HEK293 (cell line): Measurements from ENCODE around the gene MAPK11.
A peak's percentile ranks its signal among the peaks of the same experiment; 100 is the strongest.

Experiments
- CTCF ChIA-PET: fragments of 350-600 bp; formaldehyde crosslinking; extraction: SDS; loops from one replicate; lab custom pipeline; 2021; ENCODE audit warnings: antibody characterized with exemption; lab: Yijun Ruan, JAX
- POLR2A ChIA-PET: fragments of 300-600 bp; formaldehyde crosslinking; extraction: SDS; loops from one replicate; lab custom pipeline; 2020; ENCODE audit warnings: antibody characterized with exemption, inconsistent platforms; lab: Yijun Ruan, JAX
- H3K27ac ChIP-seq: fragments of 200-500 bp; sonication (Bioruptor generic); 2 replicates; pipeline ENCODE4 v1.5.1; 2014; ENCODE audit warnings: low read depth, low read length, control low read depth, inconsistent platforms; ENCODE audit errors: extremely low read depth
- H3K36me3 ChIP-seq, 2 experiments: fragments of 200-500 bp in 1 of 2; sonication (Bioruptor generic) in 1 of 2; 1 replicate in 1 of 2; 2 replicates in 1 of 2; pipeline ENCODE4 v1.5.1; 2014 to 2017; ENCODE audit warnings: inconsistent platforms in 2 of 2, low read length in 2 of 2; ENCODE audit not compliant: control insufficient read depth in 2 of 2, insufficient read depth in 1 of 2
- H3K4me1 ChIP-seq: fragments of 200-500 bp; sonication (Bioruptor generic); 2 replicates; pipeline ENCODE4 v1.5.1; 2014; ENCODE audit warnings: mild to moderate bottlenecking, low read length, inconsistent platforms; ENCODE audit not compliant: control insufficient read depth, insufficient read depth
- H3K4me3 ChIP-seq: 2 replicates; pipeline ENCODE4 v1.5.1; 2011; ENCODE audit warnings: low read depth, mild to moderate bottlenecking, control low read depth, low read length, moderate library complexity
- H3K9me3 ChIP-seq: fragments of 200-500 bp; sonication (Bioruptor generic); 2 replicates; pipeline ENCODE4 v1.5.1; 2014; ENCODE audit warnings: low read depth, low read length, inconsistent platforms; ENCODE audit not compliant: control insufficient read depth, insufficient read depth
- FEZF1 ChIP-seq: fragments of 450-650 bp; formaldehyde crosslinking; IDR thresholded peaks from 2 replicates; pipeline ENCODE4 v1.5.1; 2016; ENCODE audit warnings: missing biosample characterization, missing genetic modification characterization
- GLI4 ChIP-seq: fragments of 450-650 bp; formaldehyde crosslinking; IDR thresholded peaks from 2 replicates; pipeline ENCODE4 v1.5.1; 2016; ENCODE audit warnings: missing biosample characterization, missing genetic modification characterization
- GLIS2 ChIP-seq: fragments of 450-650 bp; formaldehyde crosslinking; IDR thresholded peaks from 2 replicates; pipeline ENCODE4 v1.5.1; 2016; ENCODE audit warnings: missing biosample characterization, missing genetic modification characterization
- KLF1 ChIP-seq: fragments of 450-650 bp; formaldehyde crosslinking; IDR thresholded peaks from 2 replicates; pipeline ENCODE4 v1.5.1; 2016; ENCODE audit warnings: missing biosample characterization, missing genetic modification characterization
- OSR2 ChIP-seq: fragments of 450-650 bp; formaldehyde crosslinking; IDR thresholded peaks from 2 replicates; pipeline ENCODE4 v1.5.1; 2016; ENCODE audit warnings: missing biosample characterization, missing genetic modification characterization
- OVOL3 ChIP-seq: fragments of 450-650 bp; formaldehyde crosslinking; IDR thresholded peaks from 2 replicates; pipeline ENCODE4 v1.5.1; 2016; ENCODE audit warnings: missing biosample characterization, missing genetic modification characterization
- PRDM1 ChIP-seq: fragments of 450-650 bp; formaldehyde crosslinking; IDR thresholded peaks from 2 replicates; pipeline ENCODE4; 2016; ENCODE audit warnings: missing biosample characterization, missing genetic modification characterization
- SP2 ChIP-seq: fragments of 450-650 bp; formaldehyde crosslinking; IDR thresholded peaks from 2 replicates; pipeline ENCODE4 v1.5.1; 2016; ENCODE audit warnings: missing biosample characterization, missing genetic modification characterization
- ZBTB1 ChIP-seq: fragments of 450-650 bp; formaldehyde crosslinking; IDR thresholded peaks from 2 replicates; pipeline ENCODE4 v1.5.1; 2016; ENCODE audit warnings: missing biosample characterization, missing genetic modification characterization
- ZBTB20 ChIP-seq: fragments of 450-650 bp; formaldehyde crosslinking; IDR thresholded peaks from 2 replicates; pipeline ENCODE4 v1.5.1; 2016; ENCODE audit warnings: missing biosample characterization, missing genetic modification characterization
- ZFHX2 ChIP-seq: fragments of 450-650 bp; formaldehyde crosslinking; conservative IDR thresholded peaks from 2 replicates; pipeline ENCODE4 v1.5.1; 2016; ENCODE audit warnings: missing biosample characterization, missing genetic modification characterization
- ZNF114 ChIP-seq: fragments of 450-650 bp; formaldehyde crosslinking; IDR thresholded peaks from 2 replicates; pipeline ENCODE4 v1.5.0; 2017; ENCODE audit warnings: missing biosample characterization, missing genetic modification characterization
- ZNF121 ChIP-seq: fragments of 450-650 bp; formaldehyde crosslinking; IDR thresholded peaks from 2 replicates; pipeline ENCODE4 v1.5.1; 2016; ENCODE audit warnings: missing biosample characterization, missing genetic modification characterization
- ZNF169 ChIP-seq: fragments of 450-650 bp; formaldehyde crosslinking; IDR thresholded peaks from 2 replicates; pipeline ENCODE4 v1.5.1; 2016; ENCODE audit warnings: missing biosample characterization, missing genetic modification characterization
- ZNF175 ChIP-seq: fragments of 450-650 bp; formaldehyde crosslinking; IDR thresholded peaks from 2 replicates; pipeline ENCODE4 v1.5.1; 2016; ENCODE audit warnings: missing biosample characterization, missing genetic modification characterization
- ZNF341 ChIP-seq: fragments of 450-650 bp; formaldehyde crosslinking; IDR thresholded peaks from 2 replicates; pipeline ENCODE4; 2016; ENCODE audit warnings: low read depth, missing biosample characterization, missing genetic modification characterization
- ZNF354C ChIP-seq: fragments of 450-650 bp; formaldehyde crosslinking; IDR thresholded peaks from 2 replicates; pipeline ENCODE4 v1.5.1; 2016; ENCODE audit warnings: missing biosample characterization, missing genetic modification characterization, low read depth, borderline replicate concordance
- ZNF366 ChIP-seq: fragments of 450-650 bp; formaldehyde crosslinking; conservative IDR thresholded peaks from 2 replicates; pipeline ENCODE4 v1.5.1; 2016; ENCODE audit warnings: missing biosample characterization, missing genetic modification characterization
- ZNF433 ChIP-seq: fragments of 450-650 bp; formaldehyde crosslinking; IDR thresholded peaks from 2 replicates; pipeline ENCODE4 v1.5.1; 2016; ENCODE audit warnings: missing biosample characterization, missing genetic modification characterization, low read depth
- ZNF529 ChIP-seq: fragments of 450-650 bp; formaldehyde crosslinking; IDR thresholded peaks from 2 replicates; pipeline ENCODE4 v1.5.1; 2017; ENCODE audit warnings: missing genetic modification characterization, missing biosample characterization; ENCODE audit not compliant: insufficient replicate concordance
- ZNF544 ChIP-seq: fragments of 450-650 bp; formaldehyde crosslinking; IDR thresholded peaks from 2 replicates; pipeline ENCODE4 v1.5.0; 2017; ENCODE audit warnings: missing biosample characterization, missing genetic modification characterization
- ZNF621 ChIP-seq: fragments of 450-650 bp; formaldehyde crosslinking; IDR thresholded peaks from 2 replicates; pipeline ENCODE4 v1.5.1; 2017; ENCODE audit warnings: missing biosample characterization, missing genetic modification characterization
- ZNF624 ChIP-seq: fragments of 450-650 bp; formaldehyde crosslinking; IDR thresholded peaks from 2 replicates; pipeline ENCODE4 v1.5.1; 2017; ENCODE audit warnings: missing biosample characterization, missing genetic modification characterization
- ZNF677 ChIP-seq: fragments of 450-650 bp; IDR thresholded peaks from 2 replicates; pipeline ENCODE4 v1.5.0; 2018; ENCODE audit warnings: missing biosample characterization, mild to moderate bottlenecking, missing genetic modification characterization, moderate library complexity
- ZNF707 ChIP-seq: fragments of 450-650 bp; formaldehyde crosslinking; IDR thresholded peaks from 2 replicates; pipeline ENCODE4 v1.5.1; 2016; ENCODE audit warnings: missing biosample characterization, missing genetic modification characterization
- ZNF747 ChIP-seq: fragments of 450-650 bp; formaldehyde crosslinking; IDR thresholded peaks from 2 replicates; pipeline ENCODE4 v1.5.1; 2016; ENCODE audit warnings: missing biosample characterization, missing genetic modification characterization
- ZSCAN23 ChIP-seq: fragments of 450-650 bp; formaldehyde crosslinking; IDR thresholded peaks from 2 replicates; pipeline ENCODE4 v1.5.1; 2016; ENCODE audit warnings: missing biosample characterization, missing genetic modification characterization
- ZSCAN30 ChIP-seq: fragments of 450-650 bp; IDR thresholded peaks from 2 replicates; pipeline ENCODE4 v1.5.1; 2018; ENCODE audit warnings: missing biosample characterization, mild to moderate bottlenecking, missing genetic modification characterization, moderate library complexity
- TF ChIP-seq, protein P1 (sequence below): fragments of 450-650 bp; formaldehyde crosslinking; IDR thresholded peaks from 2 replicates; pipeline ENCODE4 v1.5.1; 2016; ENCODE audit warnings: missing biosample characterization, missing genetic modification characterization, borderline replicate concordance
- TF ChIP-seq, protein P2 (sequence below): fragments of 450-650 bp; formaldehyde crosslinking; IDR thresholded peaks from 2 replicates; pipeline ENCODE4 v1.5.1; 2017; ENCODE audit warnings: missing biosample characterization, missing genetic modification characterization
- TF ChIP-seq, protein P3 (sequence below): fragments of 450-650 bp; formaldehyde crosslinking; IDR thresholded peaks from 2 replicates; pipeline ENCODE4 v1.5.1; 2016; ENCODE audit warnings: missing biosample characterization, missing genetic modification characterization

The MAPK11 gene

DNA sequence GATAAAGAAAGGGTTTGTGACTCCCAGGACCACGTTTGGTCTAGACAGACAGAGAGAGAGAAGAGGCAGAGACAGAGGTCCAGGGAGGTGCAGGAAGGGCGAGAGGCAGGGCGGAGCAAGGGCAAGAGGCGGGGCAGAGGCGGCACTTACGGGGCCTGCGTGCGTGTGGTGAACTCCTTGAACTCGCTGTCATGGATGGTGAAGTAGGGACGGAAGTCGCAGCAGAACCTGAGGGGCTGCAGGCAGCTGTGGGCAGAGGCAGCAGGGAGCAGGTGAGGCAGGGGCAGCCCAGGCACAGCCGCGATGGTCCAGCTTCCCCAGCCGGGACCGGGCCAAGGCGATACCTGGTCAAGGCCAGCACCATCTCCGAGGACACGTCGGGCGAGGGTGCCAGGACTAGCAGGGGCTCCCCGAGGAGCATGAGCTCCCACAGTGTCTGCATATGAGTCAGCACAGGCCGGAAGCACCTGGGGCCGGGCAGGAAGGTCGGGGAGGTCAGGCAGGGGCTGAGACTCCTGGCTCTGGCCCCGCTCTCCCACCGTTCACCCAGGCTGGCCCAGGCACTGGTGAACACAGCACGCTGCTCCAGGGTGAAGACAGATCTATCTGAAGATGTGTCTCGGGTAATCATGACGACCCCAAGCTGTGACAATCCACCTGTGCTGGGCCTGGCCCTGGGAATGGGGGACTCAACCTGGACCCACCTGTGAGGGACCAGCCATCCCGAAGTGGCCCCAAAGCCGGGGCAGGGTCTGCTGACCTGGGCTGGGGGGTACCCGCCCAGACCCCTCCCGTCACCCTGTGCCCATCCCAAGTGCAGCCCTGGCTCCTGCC lies 44.5 kb upstream of the MAPK11 start:
- no peaks in the 10 kb centered on the region for H3K4me1 ChIP-seq
- H3K27ac ChIP-seq = no peak overlapping the region
- ChIA-PET CTCF (interaction anchor here (0.9 to 2.2 kb wide), 2 partner anchors 9 to 11 kb away, joined by 3 to 10 read pairs; no protein-coding TSS in a partner anchor), POLR2A (interaction anchor here (1.1 kb wide), 1 partner anchor 42 kb away, joined by 3 read pairs; no protein-coding TSS in a partner anchor)
- H3K4me3 ChIP-seq = no peak overlapping the region
- no peaks in the 10 kb centered on the region for H3K9me3 ChIP-seq
- H3K36me3 ChIP-seq = no peaks in the 10 kb centered on the region
- TF ChIP-seq PRDM1 (tag by site-specific recombination) (no peak), OVOL3 (tag by site-specific recombination) (no peak), GLI4 (tag by site-specific recombination) (no peak), ZFHX2 (tag by site-specific recombination) (peak; percentile 19; the same call in 1 of the 2 replicates), ZNF169 (no peak), ZNF677 (tag by site-specific recombination) (no peak), ZSCAN30 (tag by site-specific recombination) (no peak), ZNF529 (tag by site-specific recombination) (no peak), ZNF621 (tag by site-specific recombination) (no peak), ZNF175 (tag by site-specific recombination) (no peak), ZNF114 (tag by site-specific recombination) (no peak), ZNF366 (tag by site-specific recombination) (no peak), ZNF747 (no peak), ZNF121 (tag by site-specific recombination) (no peak), OSR2 (tag by site-specific recombination) (no peak), SP2 (tag by site-specific recombination) (peak; percentile 41), ZSCAN23 (no peak), ZNF707 (no peak), KLF1 (peak; percentile 89), ZNF341 (peak; percentile 92), ZNF544 (tag by site-specific recombination) (no peak), ZNF433 (tag by site-specific recombination) (no peak), ZBTB20 (tag by site-specific recombination) (no peak), ZNF354C (tag by site-specific recombination) (no peak), ZNF624 (tag by site-specific recombination) (no peak), FEZF1 (tag by site-specific recombination) (no peak), GLIS2 (tag by site-specific recombination) (no peak), ZBTB1 (tag by site-specific recombination) (no peak)
- TF ChIP-seq, protein P1, sequence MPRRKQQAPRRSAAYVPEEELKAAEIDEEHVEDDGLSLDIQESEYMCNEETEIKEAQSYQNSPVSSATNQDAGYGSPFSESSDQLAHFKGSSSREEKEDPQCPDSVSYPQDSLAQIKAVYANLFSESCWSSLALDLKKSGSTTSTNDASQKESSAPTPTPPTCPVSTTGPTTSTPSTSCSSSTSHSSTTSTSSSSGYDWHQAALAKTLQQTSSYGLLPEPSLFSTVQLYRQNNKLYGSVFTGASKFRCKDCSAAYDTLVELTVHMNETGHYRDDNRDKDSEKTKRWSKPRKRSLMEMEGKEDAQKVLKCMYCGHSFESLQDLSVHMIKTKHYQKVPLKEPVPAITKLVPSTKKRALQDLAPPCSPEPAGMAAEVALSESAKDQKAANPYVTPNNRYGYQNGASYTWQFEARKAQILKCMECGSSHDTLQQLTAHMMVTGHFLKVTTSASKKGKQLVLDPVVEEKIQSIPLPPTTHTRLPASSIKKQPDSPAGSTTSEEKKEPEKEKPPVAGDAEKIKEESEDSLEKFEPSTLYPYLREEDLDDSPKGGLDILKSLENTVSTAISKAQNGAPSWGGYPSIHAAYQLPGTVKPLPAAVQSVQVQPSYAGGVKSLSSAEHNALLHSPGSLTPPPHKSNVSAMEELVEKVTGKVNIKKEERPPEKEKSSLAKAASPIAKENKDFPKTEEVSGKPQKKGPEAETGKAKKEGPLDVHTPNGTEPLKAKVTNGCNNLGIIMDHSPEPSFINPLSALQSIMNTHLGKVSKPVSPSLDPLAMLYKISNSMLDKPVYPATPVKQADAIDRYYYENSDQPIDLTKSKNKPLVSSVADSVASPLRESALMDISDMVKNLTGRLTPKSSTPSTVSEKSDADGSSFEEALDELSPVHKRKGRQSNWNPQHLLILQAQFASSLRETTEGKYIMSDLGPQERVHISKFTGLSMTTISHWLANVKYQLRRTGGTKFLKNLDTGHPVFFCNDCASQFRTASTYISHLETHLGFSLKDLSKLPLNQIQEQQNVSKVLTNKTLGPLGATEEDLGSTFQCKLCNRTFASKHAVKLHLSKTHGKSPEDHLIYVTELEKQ = no peak
- TF ChIP-seq, protein P2, sequence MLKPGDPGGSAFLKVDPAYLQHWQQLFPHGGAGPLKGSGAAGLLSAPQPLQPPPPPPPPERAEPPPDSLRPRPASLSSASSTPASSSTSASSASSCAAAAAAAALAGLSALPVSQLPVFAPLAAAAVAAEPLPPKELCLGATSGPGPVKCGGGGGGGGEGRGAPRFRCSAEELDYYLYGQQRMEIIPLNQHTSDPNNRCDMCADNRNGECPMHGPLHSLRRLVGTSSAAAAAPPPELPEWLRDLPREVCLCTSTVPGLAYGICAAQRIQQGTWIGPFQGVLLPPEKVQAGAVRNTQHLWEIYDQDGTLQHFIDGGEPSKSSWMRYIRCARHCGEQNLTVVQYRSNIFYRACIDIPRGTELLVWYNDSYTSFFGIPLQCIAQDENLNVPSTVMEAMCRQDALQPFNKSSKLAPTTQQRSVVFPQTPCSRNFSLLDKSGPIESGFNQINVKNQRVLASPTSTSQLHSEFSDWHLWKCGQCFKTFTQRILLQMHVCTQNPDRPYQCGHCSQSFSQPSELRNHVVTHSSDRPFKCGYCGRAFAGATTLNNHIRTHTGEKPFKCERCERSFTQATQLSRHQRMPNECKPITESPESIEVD (tag by site-specific recombination) = no peak
- TF ChIP-seq, protein P3, sequence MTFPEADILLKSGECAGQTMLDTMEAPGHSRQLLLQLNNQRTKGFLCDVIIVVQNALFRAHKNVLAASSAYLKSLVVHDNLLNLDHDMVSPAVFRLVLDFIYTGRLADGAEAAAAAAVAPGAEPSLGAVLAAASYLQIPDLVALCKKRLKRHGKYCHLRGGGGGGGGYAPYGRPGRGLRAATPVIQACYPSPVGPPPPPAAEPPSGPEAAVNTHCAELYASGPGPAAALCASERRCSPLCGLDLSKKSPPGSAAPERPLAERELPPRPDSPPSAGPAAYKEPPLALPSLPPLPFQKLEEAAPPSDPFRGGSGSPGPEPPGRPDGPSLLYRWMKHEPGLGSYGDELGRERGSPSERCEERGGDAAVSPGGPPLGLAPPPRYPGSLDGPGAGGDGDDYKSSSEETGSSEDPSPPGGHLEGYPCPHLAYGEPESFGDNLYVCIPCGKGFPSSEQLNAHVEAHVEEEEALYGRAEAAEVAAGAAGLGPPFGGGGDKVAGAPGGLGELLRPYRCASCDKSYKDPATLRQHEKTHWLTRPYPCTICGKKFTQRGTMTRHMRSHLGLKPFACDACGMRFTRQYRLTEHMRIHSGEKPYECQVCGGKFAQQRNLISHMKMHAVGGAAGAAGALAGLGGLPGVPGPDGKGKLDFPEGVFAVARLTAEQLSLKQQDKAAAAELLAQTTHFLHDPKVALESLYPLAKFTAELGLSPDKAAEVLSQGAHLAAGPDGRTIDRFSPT (tag by site-specific recombination) = 0 out of 2 replicates have a peak, but pooled peaks have one; percentile 15
